ENCODE results near the gene DUOX2.
A peak's percentile ranks its signal among the peaks of the same experiment; 100 is the strongest.
"Not testable (repeated sequence)": the region's sequence is repeated elsewhere in the genome, so short reads cannot be mapped to it uniquely, and the experiment has no call there.

DUOX2 gene

DNA sequence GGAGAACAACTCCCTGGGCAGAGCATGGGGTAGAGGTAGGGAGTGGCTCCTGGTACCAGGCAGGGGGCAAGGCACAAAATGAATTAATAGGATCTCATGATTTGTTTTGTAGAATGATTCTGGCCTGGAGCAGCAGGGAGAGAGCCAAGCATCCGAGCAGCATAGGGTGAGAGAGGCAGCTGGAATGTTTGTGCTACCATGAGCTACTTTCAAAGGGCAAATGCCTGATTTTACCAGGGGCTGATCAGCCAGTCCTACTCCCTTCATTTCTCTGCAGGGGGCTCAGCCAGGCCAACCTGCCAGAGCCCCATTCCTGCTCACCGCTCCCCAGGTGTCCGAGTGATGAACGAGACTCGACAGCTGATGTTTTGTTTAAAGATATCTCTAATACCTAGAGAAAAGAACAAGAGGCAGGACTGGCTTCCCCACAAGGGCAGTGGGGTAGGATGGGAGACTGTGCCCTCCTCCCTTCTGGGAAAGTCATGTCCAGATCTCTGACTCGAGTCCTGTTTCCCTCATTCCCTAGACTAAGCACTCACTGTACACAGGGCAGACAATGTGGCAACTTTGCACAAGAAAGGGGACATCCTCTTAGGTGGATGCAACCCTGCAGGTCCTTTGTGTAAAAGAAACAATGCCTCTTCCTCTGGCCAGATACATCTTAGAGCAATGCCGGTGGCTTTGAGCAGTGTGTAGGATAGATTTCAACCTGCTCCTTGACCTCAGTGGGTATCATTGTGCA, 12.9 kb downstream of the DUOX2 start:
- DNase-seq (ENCODE audit: low read depth, low spot score): no peak

DNA sequence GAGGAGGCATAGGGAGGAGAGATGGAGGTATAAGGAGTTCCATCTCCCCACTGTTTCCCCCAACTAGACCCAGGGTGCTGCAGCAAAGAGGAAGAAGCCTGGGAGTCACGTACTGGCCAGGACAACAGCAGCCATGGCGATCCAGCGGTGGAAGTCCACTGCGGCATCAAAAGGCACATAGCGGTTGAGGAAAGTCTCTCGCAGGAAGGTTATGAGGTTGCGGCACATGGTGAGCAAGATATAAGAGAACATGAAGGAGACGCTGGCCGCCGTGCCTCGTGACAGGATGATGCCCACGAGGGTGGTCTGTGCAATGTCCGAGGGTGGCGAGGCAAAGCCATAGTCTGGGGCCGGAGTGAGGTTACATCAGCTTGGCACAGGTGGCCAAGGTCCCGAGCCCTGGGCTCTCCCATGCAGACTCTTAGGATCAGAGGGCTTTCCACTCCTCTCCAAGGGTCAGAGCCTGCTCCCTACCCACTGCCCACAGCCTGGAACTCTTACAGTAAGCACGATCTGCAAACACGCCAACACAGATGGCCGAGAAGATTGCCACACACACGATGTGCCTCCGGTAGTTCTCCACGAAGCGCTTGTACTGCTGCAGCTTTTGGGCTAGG, 14.3 kb downstream of the DUOX2 start:
- DNase-seq (ENCODE audit: low read depth, low spot score): no peak

- no peak for DNase-seq (ENCODE audit: low read depth, low spot score)
Observed at GRCh38 chr15:45097466-45097865, 16.5 kb downstream of the DUOX2 start.

DNA sequence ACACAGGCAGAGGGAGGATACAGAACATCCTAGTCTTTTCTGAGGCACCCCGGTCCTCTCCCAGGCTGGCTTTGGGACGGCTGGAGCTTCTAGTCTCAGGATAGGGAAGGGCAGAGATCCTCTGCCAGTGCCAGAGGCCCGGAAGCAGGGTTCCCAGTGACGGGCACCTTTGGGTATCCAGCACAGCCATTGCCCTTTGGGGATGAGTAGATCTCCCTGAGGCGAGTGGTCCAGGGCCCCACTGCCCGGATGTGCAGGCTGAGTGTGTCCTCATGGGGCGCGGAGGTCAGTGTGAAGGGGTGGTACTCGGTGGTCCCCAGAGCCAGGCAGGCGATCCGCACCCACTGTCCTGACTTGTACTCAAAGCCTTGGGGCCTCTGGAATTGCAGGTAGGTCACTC, 18.3 kb downstream of the DUOX2 start:
- no peak for DNase-seq (ENCODE audit: low read depth, low spot score)

DNA sequence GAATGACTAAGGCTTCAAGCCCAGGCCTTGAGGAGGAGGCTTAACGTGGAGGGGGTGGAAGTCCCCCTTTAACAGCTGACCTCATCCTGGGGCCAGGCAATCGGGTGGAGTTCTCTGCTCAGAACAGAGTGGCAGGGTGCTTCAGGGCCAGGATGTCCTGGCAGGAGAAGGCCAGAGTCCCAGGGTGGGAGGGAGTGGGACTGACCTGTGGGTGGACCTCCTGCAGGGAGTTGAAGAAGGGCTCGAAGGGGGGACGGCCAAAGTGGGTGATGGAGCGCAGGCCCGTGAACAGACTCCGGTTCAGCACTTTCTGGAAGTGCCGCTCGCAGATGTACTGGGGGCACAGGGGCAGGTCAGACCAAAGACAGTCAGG, 19.6 kb downstream of the DUOX2 start:
- DNase-seq (ENCODE audit: low read depth, low spot score): no peak

- DNase-seq (ENCODE audit: low read depth, low spot score): no peak
Observed at GRCh38 chr15:45093622-45094357, 20.2 kb downstream of the DUOX2 start.

- no peak for DNase-seq (ENCODE audit: low read depth, low spot score)
Observed at GRCh38 chr15:45093013-45093412, 21.0 kb downstream of the DUOX2 start.

DNA sequence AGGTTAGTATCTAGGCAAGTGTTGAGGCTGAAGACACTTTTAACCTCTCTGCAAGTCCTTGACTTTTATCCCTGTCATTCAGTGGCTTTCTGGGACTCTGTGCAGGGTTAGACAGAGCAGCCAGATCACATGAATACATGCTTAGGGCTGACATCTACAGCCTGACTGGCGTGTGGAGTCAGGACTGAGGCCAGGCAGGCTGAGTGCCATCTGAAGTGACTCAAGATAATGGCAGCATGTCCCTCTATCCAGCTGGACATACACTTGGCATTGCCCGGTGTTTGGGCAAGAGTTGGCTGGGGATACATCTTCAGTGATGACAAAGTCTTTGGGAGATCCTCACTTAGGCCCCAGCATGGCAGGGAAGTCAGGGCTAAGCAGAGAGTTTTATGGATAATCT, 22.4 kb downstream of the DUOX2 start:
- no peak for DNase-seq (ENCODE audit: low read depth, low spot score)

GRCh38 chr15:45091161-45091560, 22.8 kb downstream of the DUOX2 start:
- no peak for DNase-seq (ENCODE audit: low read depth, low spot score)

GRCh38 chr15:45089712-45090373, 24.1 kb downstream of the DUOX2 start:
- DNase-seq (ENCODE audit: low read depth, low spot score): no peak

DNA sequence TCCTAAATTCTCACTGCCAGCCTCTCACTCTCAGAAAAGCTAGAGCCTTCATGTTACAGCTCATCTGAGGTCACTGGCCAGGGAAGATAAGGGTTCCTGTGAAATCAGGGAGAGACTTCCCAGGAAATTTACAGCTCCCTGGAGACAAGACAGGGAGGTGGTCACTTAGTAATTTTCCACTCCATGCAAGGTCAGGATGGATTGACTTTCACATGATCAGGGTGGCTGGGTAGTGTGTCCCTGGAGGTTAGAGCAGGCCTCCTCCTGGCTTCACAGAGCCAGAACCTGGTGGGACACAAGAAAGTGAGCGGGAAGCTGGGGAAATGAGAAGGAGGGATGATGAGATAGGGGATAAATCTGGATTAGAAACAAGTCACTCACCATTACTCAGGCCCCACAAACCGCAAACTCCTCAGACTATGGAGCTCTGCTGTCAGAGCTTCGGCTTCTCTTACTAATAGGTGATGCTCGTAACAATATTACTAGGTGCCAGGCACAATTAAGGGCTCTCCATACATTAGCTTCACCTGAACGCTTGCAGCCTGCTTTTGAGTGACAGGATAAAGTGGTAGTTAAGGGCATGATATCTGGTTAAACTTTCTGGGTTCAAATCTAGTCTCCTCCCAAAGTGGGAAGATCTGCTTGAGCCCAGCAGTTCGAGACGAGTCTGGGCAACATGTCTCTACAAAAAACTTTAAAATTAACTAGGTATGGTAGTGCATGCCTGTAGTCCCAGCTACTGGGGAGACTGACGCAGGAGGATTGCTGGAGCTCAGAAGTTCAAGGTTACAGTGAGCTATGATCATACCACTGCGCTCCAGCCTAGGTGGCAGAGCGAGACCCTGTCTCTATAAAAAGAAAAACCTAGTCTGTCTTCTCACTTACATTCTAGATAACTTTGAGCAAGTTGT, 24.9 kb downstream of the DUOX2 start:
- DNase-seq (ENCODE audit: low read depth, low spot score): peak; percentile 39

DNA sequence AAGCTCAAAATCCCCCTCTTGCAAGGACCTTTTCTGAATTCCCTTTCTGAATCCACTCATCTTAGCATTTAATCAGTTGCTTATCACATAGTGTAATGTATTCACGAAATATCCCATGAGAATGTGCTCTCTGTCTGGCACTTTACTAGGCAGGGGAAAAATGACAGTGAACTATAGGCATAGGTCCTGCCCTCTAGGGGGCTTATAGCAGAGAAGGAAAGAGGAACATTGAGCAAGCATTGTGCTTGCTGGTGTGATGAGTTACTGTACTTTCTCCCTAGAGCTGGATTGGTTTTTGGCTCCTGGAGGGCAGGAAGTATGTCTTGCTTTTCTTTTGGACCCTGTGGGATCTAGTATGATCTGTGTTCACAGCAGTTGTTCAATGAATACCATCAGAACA, 26.5 kb downstream of the DUOX2 start:
- DNase-seq (ENCODE audit: low read depth, low spot score): no peak

GRCh38 chr15:45084163-45084562, 29.8 kb downstream of the DUOX2 start:
- DNase-seq (ENCODE audit: low read depth, low spot score): no peak

DNA sequence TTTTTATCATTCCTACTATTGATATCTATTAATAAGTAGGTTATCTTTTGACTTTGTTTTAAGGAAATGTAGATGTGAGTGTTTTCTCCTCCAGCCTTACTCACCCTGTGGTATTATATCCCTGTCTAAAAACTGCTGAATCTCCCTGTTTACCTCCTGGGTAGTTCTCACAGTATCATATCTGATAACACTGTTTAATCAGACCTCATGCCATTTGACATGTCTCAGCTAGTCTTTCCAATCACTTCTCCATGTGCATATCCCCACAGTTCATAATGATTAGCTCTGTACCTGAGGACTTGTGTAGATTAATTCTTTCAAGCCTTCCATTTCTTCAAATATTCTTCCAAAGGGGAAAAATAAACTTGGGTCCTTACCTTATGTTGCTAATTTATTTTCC, 30.7 kb downstream of the DUOX2 start:
- DNase-seq (ENCODE audit: low read depth, low spot score): no peak

- DNase-seq (ENCODE audit: low read depth, low spot score): not testable (repeated sequence)
Observed at GRCh38 chr15:45082412-45082811, 31.6 kb downstream of the DUOX2 start.

DNA sequence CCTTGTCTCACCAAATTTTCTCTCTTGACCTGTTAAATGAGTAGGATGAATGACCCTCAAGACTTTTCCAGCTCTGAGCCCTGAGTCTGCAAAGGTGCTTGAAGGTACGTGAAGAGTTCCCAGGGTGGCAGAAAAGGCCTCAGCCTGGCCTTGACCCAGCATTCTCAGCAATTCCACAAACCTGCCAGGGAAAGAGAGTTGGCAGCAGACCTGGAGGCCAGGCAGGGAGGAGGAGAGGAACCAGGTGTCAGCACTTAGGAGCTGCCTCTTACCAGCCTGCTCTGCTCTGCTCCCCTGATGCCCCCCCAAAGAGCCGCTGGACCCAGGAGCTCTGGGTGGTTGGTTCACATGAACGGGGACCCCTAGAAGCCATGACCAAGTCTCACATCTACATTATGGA, 33.4 kb downstream of the DUOX2 start:
- DNase-seq (ENCODE audit: low read depth, low spot score): not testable (repeated sequence)

DNA sequence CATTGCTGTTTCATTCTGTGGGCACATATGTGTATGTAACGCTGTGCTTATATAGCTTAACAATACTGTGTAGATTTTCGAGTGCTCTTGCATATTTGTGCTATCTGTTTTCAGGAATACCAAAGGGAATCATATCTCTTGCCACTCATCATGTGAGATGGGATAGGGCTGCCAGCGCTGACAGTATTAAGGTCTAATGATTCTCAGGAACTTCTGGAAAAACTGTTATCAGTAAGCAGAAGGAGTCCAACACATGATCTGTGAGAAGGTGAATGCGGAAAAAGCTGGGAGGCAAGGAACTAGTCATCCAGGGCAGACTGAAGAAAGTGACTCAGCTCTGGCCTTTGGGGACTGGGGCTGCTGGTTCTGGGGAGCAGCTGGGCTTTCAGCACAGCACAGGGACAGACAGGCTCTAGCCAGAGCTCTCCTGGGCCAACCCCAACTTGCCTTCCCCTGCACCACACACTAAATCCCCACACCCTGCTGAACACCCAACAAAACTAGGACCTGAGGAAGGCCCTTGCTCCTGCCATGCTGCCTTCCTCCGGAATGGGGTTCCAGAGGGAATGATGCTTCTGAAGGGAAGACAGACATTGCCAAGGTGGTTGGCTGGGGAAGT, 34.2 kb downstream of the DUOX2 start:
- DNase-seq (ENCODE audit: low read depth, low spot score): not testable (repeated sequence)

DNA sequence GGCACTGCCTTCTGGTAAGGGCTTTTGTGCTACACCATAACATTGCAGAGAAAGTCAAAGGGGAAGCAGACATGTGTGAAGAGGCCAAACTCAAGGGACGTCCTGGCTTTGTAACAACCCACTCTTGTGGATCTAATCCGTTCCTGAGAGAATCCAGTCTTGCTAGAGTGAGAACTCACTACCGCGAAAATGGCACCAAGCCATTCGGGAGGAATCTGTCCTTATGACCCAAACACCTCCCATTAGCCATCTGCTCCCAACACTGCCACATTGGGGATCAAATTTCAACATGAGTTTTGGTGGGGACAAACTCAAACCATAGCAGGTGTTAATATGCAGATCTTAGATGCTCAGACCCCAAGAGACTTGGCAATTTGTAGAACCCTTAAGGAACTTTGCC, 34.8 kb downstream of the DUOX2 start:
- DNase-seq (ENCODE audit: low read depth, low spot score): not testable (repeated sequence)

GRCh38 chr15:45077391-45077790, 36.6 kb downstream of the DUOX2 start:
- not testable (repeated sequence) for DNase-seq (ENCODE audit: low read depth, low spot score)

- not testable (repeated sequence) for DNase-seq (ENCODE audit: low read depth, low spot score)
Observed at GRCh38 chr15:45075440-45076320, 38.3 kb downstream of the DUOX2 start.

Measured in ELF-1 (cell line).